Thyroid gland (tissue), 4 donors: ENCODE measurements around the gene COL27A1. TPM values are rescaled to one million over a fixed set of nuclear protein-coding genes. Genes with fewer than 3 reads are reported as not detected.

Source experiments
- DNase-seq, 2 donors: peaks; one replicate each; pipeline ENCODE4 v3.0.0-alpha.2; 2019
- H3K27ac ChIP-seq, 3 donors: fragments of 200-600 bp; sonication (generic); 1 replicate in 2 of 3; 2 replicates in 1 of 3; pipeline ENCODE4 v1.5.1; 2016 to 2019; ENCODE audit warnings: mild to moderate bottlenecking in 1 of 3, moderate library complexity in 1 of 3
- H3K27me3 ChIP-seq: fragments of 200-600 bp; sonication (generic); one replicate; pipeline ENCODE4 v1.5.1; 2019
- H3K36me3 ChIP-seq, 2 donors: fragments of 200-600 bp; sonication (generic); one replicate each; pipeline ENCODE4 v1.5.1; 2016 to 2019
- H3K4me1 ChIP-seq, 2 donors: fragments of 200-600 bp; sonication (generic); one replicate each; pipeline ENCODE4 v1.5.1; 2017 to 2019
- H3K4me3 ChIP-seq, 3 donors: fragments of 200-600 bp; sonication (generic); replicated peaks in 1 of 3; 1 replicate in 2 of 3; 2 replicates in 1 of 3; pipeline ENCODE4 v1.5.1; 2016; ENCODE audit warnings: mild to moderate bottlenecking in 1 of 3
- H3K9me3 ChIP-seq: fragments of 200-600 bp; sonication (generic); one replicate; pipeline ENCODE4 v1.5.1; 2017
- CTCF ChIP-seq, 6 experiments: fragments of 200-600 bp in 3 of 6; fragments of 450-650 bp in 3 of 6; sonication (generic) in 3 of 6; IDR thresholded peaks; one replicate each; pipeline ENCODE4 v1.5.1; 2016 to 2019; ENCODE audit warnings: antibody characterized with exemption in 6 of 6, mild to moderate bottlenecking in 2 of 6, inconsistent platforms in 1 of 6, moderate library complexity in 1 of 6
- POLR2A ChIP-seq, 2 donors: fragments of 450-650 bp; IDR thresholded peaks; one replicate each; pipeline ENCODE4 v1.6.1; 2017; ENCODE audit warnings: antibody characterized with exemption in 2 of 2, mild to moderate bottlenecking in 2 of 2, moderate library complexity in 1 of 2
- WGBS, 2 donors: methylation state at CpG; one replicate each; pipeline ENCODE4 v1.1.5; 2017; 5-methylcytosine and 5-hydroxymethylcytosine counted together
- intact Hi-C: fragments of 100-400 bp; cut with DNase I; formaldehyde crosslinking; loops from one replicate; pipeline ENCODE4 v1.15.1; 2023
- total RNA-seq, 4 donors: library from RNA; depleted of rRNA; stranded (reverse); fragments of >200 nt; gene quantifications; one replicate each; pipeline ENCODE4 v1.2.3, GENCODE V29; 2016

The COL27A1 gene
- total RNA-seq, 4 donors from 2014 or later: 6.7 to 32.5 (median 10.6) TPM

- Histone ChIP-seq H3K4me1 (no peaks in the 10 kb centered on the region), H3K27me3 (no peaks in the 10 kb centered on the region), H3K9me3 (no peaks in the 10 kb centered on the region), H3K4me3 (no peak overlapping the region), H3K36me3 (no peaks in the 10 kb centered on the region), H3K27ac (no peak overlapping the region)
- intact Hi-C loops: no loop called here
- 93 to 96% methylated on average over 10 of the region's 10 CpGs for WGBS, 2 donors
- no peak for DNase-seq
- TF ChIP-seq POLR2A (IDR thresholded peaks at IDR 0.05): no peak
- TF ChIP-seq CTCF (IDR thresholded peaks at IDR 0.05): no peak
These were observed 126.8 kb downstream of the COL27A1 start for GRCh38 chr9:114282104-114282485.

- no peaks in the 10 kb centered on the region for H3K9me3 ChIP-seq
- TF ChIP-seq POLR2A (IDR thresholded peaks at IDR 0.05) (no peak), CTCF (IDR thresholded peaks at IDR 0.05) (no peak)
- H3K27ac ChIP-seq: no peak overlapping the region
- intact Hi-C loops: no loop called here
- H3K4me3 ChIP-seq: no peak overlapping the region
- H3K4me1 ChIP-seq: no peaks in the 10 kb centered on the region
- H3K27me3 ChIP-seq: no peaks in the 10 kb centered on the region
- WGBS, 2 donors: 84 to 91% methylated on average over 6 of the region's 6 CpGs
- no peak for DNase-seq
- H3K36me3 ChIP-seq: no peaks in the 10 kb centered on the region
These were observed 127.2 kb downstream of the COL27A1 start for GRCh38 chr9:114282507-114282906.

- Histone ChIP-seq H3K4me1 (no peaks in the 10 kb centered on the region), H3K9me3 (no peaks in the 10 kb centered on the region), H3K4me3 (no peak overlapping the region), H3K27me3 (no peaks in the 10 kb centered on the region), H3K27ac (no peak overlapping the region), H3K36me3 (no peaks in the 10 kb centered on the region)
- DNase-seq: no peak
- intact Hi-C loops: no loop called here
- WGBS, 2 donors: 72 to 73% methylated on average over 5 of the region's 5 CpGs
- no peak for TF ChIP-seq CTCF (IDR thresholded peaks at IDR 0.05)
- TF ChIP-seq POLR2A (IDR thresholded peaks at IDR 0.05): no peak
These were observed 127.6 kb downstream of the COL27A1 start for GRCh38 chr9:114282926-114283325.

- WGBS, 2 donors: 87 to 93% methylated on average over 10 to 11 of the region's 14 CpGs
- no peak for DNase-seq
- intact Hi-C loops: no loop called here
These were observed 128.3 kb downstream of the COL27A1 start for GRCh38 chr9:114283551-114284111.

More at GRCh38 chr9:114283551-114284111, 128.3 kb downstream of the COL27A1 start:
- no peak overlapping the region for H3K27ac ChIP-seq
- no peak overlapping the region for H3K4me3 ChIP-seq
- H3K27me3 ChIP-seq: no peaks in the 10 kb centered on the region
- TF ChIP-seq CTCF (IDR thresholded peaks at IDR 0.05) (no peak), POLR2A (IDR thresholded peaks at IDR 0.05) (no peak)
- no peaks in the 10 kb centered on the region for H3K4me1 ChIP-seq
- no peaks in the 10 kb centered on the region for H3K9me3 ChIP-seq
- no peaks in the 10 kb centered on the region for H3K36me3 ChIP-seq
